Glutamatergic neuron (in vitro differentiated cells): ENCODE results near the gene CUEDC2. TPM values are rescaled to one million over a fixed set of nuclear protein-coding genes. Genes with fewer than 3 reads are reported as not detected.

Experiments used
- DNase-seq: peaks from one replicate; pipeline ENCODE4 v3.0.0; 2022
- H3K27ac Mint-ChIP-seq: one replicate; pipeline ENCODE4 v1.8.0; 2020; ENCODE audit warnings: mild to moderate bottlenecking, mixed read lengths, inconsistent platforms; ENCODE audit not compliant: unreplicated experiment
- H3K27me3 Mint-ChIP-seq: one replicate; pipeline ENCODE4 v1.8.0; 2020; ENCODE audit warnings: mild to moderate bottlenecking, moderate library complexity, mixed read lengths, inconsistent platforms; ENCODE audit not compliant: unreplicated experiment
- H3K36me3 Mint-ChIP-seq: one replicate; pipeline ENCODE4 v1.8.0; 2020; ENCODE audit warnings: mild to moderate bottlenecking, mixed read lengths, inconsistent platforms; ENCODE audit not compliant: unreplicated experiment
- H3K4me1 Mint-ChIP-seq: one replicate; pipeline ENCODE4 v1.8.0; 2020; ENCODE audit warnings: mild to moderate bottlenecking, low read depth, mixed read lengths, inconsistent platforms; ENCODE audit not compliant: unreplicated experiment
- H3K4me3 Mint-ChIP-seq: one replicate; pipeline ENCODE4 v1.8.0; 2020; ENCODE audit warnings: mild to moderate bottlenecking, mixed read lengths, inconsistent platforms; ENCODE audit not compliant: unreplicated experiment
- H3K9me3 Mint-ChIP-seq: one replicate; pipeline ENCODE4 v1.8.0; 2020; ENCODE audit warnings: mild to moderate bottlenecking, moderate library complexity, mixed read lengths, inconsistent platforms; ENCODE audit not compliant: unreplicated experiment
- CTCF ChIP-seq: fragments of 200-600 bp; sonication (generic); IDR thresholded peaks from one replicate; pipeline ENCODE4 v1.5.0; 2021; ENCODE audit not compliant: partially characterized antibody, unreplicated experiment
- total RNA-seq: library from RNA; stranded (reverse); fragmentation: NEBNext Ultra II Directional; extraction: Animal tissue kit (Norgen Biotek cat#: 25700); gene quantifications from one replicate; pipeline ENCODE4 v1.2.1, GENCODE V29; 2021; ENCODE audit not compliant: unreplicated experiment

CUEDC2 gene
- total RNA-seq, 1 donor from 2014 or later = 104 TPM

GRCh38 chr10:102450124-102450373 is 17.7 kb upstream of the CUEDC2 start:
- Mint-ChIP-seq H3K4me3 (peak overlapping the region; percentile 94), H3K9me3 (peaks cover 6% of the 10 kb centered on the region), H3K27me3 (peaks cover 3% of the 10 kb centered on the region), H3K36me3 (no peaks in the 10 kb centered on the region), H3K4me1 (peaks cover 6% of the 10 kb centered on the region), H3K27ac (peak overlapping the region; percentile 76)
- DNase-seq = no peak
- TF ChIP-seq CTCF = no peak

- Mint-ChIP-seq H3K36me3 (no peaks in the 10 kb centered on the region), H3K4me1 (peaks cover 3% of the 10 kb centered on the region), H3K27ac (peak overlapping the region; percentile 76), H3K27me3 (peaks cover 3% of the 10 kb centered on the region), H3K4me3 (peak overlapping the region; percentile 94), H3K9me3 (peaks cover 6% of the 10 kb centered on the region)
- DNase-seq = peak; percentile 21
- no peak for TF ChIP-seq CTCF
These were observed 17.1 kb upstream of the CUEDC2 start for GRCh38 chr10:102449321-102450123.

- H3K9me3 Mint-ChIP-seq = peaks cover 4% of the 10 kb centered on the region
- no peak for TF ChIP-seq CTCF
- H3K4me1 Mint-ChIP-seq = peaks cover 3% of the 10 kb centered on the region
These were observed 12.5 kb upstream of the CUEDC2 start for GRCh38 chr10:102444851-102445250.

GRCh38 chr10:102438374-102438773 is 6.0 kb upstream of the CUEDC2 start:
- DNase-seq = no peak
- no peak for TF ChIP-seq CTCF
- Mint-ChIP-seq H3K27me3 (peaks cover 11% of the 10 kb centered on the region), H3K27ac (no peak overlapping the region), H3K4me1 (peaks cover 4% of the 10 kb centered on the region), H3K36me3 (no peaks in the 10 kb centered on the region), H3K9me3 (peaks cover 3% of the 10 kb centered on the region), H3K4me3 (no peak overlapping the region)

More at GRCh38 chr10:102444851-102445250, 12.5 kb upstream of the CUEDC2 start:
- no peaks in the 10 kb centered on the region for H3K27me3 Mint-ChIP-seq
- DNase-seq = no peak
- H3K36me3 Mint-ChIP-seq = no peaks in the 10 kb centered on the region
- H3K4me3 Mint-ChIP-seq = no peak overlapping the region
- H3K27ac Mint-ChIP-seq = no peak overlapping the region

GRCh38 chr10:102437515-102437914 is 5.1 kb upstream of the CUEDC2 start:
- Mint-ChIP-seq H3K4me3 (no peak overlapping the region), H3K9me3 (peaks cover 5% of the 10 kb centered on the region), H3K27me3 (peaks cover 13% of the 10 kb centered on the region), H3K4me1 (peaks cover 4% of the 10 kb centered on the region), H3K27ac (no peak overlapping the region), H3K36me3 (no peaks in the 10 kb centered on the region)
- TF ChIP-seq CTCF = no peak
- no peak for DNase-seq
